Measurements from ENCODE around the gene XAGE1B.
"Not testable (repeated sequence)": the region's sequence is repeated elsewhere in the genome, so short reads cannot be mapped to it uniquely, and the experiment has no call there.

GRCh38 chrX:52495545-52496418, 21.1 kb downstream of the XAGE1B start, which contains the start of gene XAGE1A:
- TF ChIP-seq POLR2A (IDR thresholded peaks at IDR 0.05); CTCF (IDR thresholded peaks at IDR 0.05 in 4 of 5, conservative IDR thresholded peaks at IDR 0.05 in 1 of 5): not testable (repeated sequence)
